Effector memory CD8-positive, alpha-beta T cell (primary cell): ENCODE data around the gene KRTAP1-1.
"Not testable (repeated sequence)": the region's sequence is repeated elsewhere in the genome, so short reads cannot be mapped to it uniquely, and the experiment has no call there.

ENCODE experiments used
- ATAC-seq: fragments of 150-1000 bp; cut with Tn5 transposase; replicated peaks from 2 replicates; pipeline ENCODE4 v1.10.0; 2021; ENCODE audit warnings: mild to moderate bottlenecking, moderate library complexity
- DNase-seq, 3 experiments: peaks; one replicate each; pipeline ENCODE4 v3.0.0; 2021
- H3K27ac Mint-ChIP-seq, 2 donors: one replicate each; pipeline ENCODE4 v1.8.0; 2022; ENCODE audit warnings: mild to moderate bottlenecking in 2 of 2, mixed read lengths in 2 of 2, moderate library complexity in 2 of 2
- H3K27me3 Mint-ChIP-seq, 2 donors: one replicate each; pipeline ENCODE4 v1.8.0; 2022; ENCODE audit warnings: mixed read lengths in 2 of 2
- H3K36me3 Mint-ChIP-seq: one replicate; pipeline ENCODE4 v1.8.0; 2022; ENCODE audit warnings: mild to moderate bottlenecking, moderate library complexity, mixed read lengths; ENCODE audit not compliant: insufficient read depth
- H3K4me1 Mint-ChIP-seq, 2 donors: one replicate each; pipeline ENCODE4 v1.8.0; 2022; ENCODE audit warnings: low read depth in 2 of 2, mixed read lengths in 2 of 2
- H3K4me3 Mint-ChIP-seq, 2 donors: one replicate each; pipeline ENCODE4 v1.8.0; 2022; ENCODE audit warnings: mild to moderate bottlenecking in 2 of 2, mixed read lengths in 2 of 2, moderate library complexity in 2 of 2
- H3K9me3 Mint-ChIP-seq, 2 donors: one replicate each; pipeline ENCODE4 v1.8.0; 2022; ENCODE audit warnings: mixed read lengths in 2 of 2
- total RNA-seq, 9 experiments: gene quantifications; one replicate each; lab custom pipeline; 2026; lab: John Stamatoyannopoulos, UW

KRTAP1-1 gene, protein sequence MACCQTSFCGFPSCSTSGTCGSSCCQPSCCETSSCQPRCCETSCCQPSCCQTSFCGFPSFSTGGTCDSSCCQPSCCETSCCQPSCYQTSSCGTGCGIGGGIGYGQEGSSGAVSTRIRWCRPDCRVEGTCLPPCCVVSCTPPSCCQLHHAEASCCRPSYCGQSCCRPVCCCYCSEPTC
- 0 reads per million in 9 experiments for total RNA-seq

DNA sequence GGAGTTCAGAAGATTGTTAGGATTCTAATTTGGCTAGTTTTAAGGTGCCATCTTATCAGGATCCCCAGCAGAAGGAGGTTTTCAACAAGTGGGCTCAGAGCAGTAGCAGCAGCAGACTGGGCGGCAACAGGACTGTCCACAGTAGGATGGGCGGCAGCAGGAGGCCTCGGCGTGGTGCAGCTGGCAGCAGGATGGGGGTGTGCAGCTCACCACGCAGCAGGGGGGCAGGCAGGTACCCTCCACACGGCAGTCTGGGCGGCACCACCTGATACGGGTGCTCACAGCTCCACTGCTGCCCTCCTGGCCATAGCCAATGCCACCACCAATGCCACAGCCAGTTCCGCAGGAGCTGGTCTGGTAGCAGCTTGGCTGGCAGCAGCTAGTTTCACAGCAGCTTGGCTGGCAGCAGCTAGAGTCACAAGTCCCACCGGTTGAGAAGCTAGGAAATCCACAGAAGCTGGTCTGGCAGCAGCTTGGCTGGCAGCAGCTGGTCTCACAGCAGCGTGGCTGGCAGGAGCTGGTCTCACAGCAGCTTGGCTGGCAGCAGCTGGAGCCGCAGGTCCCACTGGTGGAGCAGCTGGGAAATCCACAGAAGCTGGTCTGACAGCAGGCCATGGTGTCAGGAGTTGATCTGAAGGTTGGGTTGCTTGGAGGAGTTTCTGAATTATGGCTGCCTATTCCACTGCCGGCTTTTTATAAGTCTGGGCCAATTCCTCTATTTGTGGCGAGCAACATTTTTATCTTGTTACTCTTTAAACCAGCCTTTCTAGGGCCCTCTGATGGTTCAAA lies at the start of gene KRTAP1-1:
KRTAP1-1 (minus strand) TSS at position 668 of the 789 bp plus-strand sequence; CDS start at position 615, 53 bp downstream.
- H3K4me3 Mint-ChIP-seq, H3K27ac Mint-ChIP-seq, H3K9me3 Mint-ChIP-seq, H3K36me3 Mint-ChIP-seq, DNase-seq, H3K4me1 Mint-ChIP-seq, ATAC-seq: not testable (repeated sequence)
- peaks cover 36 to 37% of the 10 kb centered on the region in 2 donors for H3K27me3 Mint-ChIP-seq

DNA sequence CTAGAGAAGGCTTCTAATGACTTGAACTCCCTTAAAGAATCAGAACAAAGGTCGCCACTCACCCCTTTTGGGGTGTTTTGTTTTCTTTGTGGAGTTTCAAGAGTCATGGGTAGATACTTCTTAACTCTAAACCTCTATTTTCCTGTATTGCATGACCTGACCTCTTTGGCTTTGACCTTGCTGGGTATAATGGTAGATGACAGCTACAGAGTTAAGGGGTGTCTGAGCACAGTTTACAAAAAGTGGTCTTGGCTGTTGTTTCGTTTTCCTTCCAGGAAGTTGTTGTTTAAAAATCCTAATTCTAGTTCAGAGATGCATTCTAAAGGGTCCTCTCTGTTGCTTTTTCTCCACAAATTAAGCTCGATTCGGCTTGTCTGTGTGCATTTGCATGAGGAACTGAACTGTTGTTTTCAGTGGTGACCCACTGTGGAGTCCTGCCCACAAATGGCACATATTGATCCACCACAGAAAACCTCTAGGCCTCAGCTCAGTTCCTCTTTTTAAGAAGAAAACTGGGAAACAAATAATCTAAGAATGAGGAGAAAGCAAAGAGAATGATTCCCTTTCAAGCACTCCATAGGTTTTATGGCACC lies 47.6 kb upstream of the KRTAP1-1 start:
- H3K36me3 Mint-ChIP-seq: not testable (repeated sequence)
- H3K27me3 Mint-ChIP-seq: peaks cover 28 to 34% of the 10 kb centered on the region in 2 donors

DNA sequence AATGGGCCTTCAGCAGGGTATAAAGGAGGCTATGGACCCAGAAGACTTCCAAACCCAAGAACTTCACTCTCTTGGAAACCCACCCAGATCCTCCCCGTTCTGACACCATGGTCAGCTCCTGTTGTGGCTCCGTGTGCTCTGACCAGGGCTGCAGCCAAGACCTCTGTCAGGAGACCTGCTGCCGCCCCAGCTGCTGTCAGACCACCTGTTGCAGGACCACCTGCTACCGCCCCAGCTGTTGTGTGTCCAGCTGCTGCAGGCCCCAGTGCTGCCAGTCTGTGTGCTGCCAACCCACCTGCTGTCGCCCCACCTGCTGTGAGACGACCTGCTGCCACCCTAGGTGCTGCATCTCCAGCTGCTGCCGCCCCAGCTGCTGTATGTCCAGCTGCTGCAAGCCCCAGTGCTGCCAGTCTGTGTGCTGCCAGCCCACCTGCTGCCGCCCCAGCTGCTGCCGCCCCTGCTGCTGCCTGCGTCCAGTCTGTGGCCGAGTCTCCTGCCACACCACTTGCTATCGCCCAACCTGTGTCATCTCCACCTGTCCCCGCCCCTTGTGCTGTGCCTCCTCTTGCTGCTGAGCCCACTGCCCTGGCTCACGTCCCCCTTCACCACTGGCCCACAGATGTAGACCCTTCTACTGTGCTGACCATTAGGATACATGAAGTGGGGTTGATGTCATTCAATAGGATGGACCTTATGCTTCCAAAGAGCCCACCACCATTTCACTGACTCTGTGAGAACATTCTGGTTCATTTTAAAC lies 43.0 kb upstream of the KRTAP1-1 start, which contains the start of gene KRTAP4-7:
KRTAP4-7 (plus strand) TSS at position 51 of the 757 bp plus-strand sequence; CDS start at position 108, 57 bp downstream.
- not testable (repeated sequence) for H3K4me3 Mint-ChIP-seq, H3K4me1 Mint-ChIP-seq, H3K36me3 Mint-ChIP-seq, DNase-seq, H3K27ac Mint-ChIP-seq, H3K9me3 Mint-ChIP-seq, ATAC-seq
- H3K27me3 Mint-ChIP-seq: peaks cover 40 to 61% of the 10 kb centered on the region in 2 donors

More for the DNA sequence above, 47.6 kb upstream of the KRTAP1-1 start:
- not testable (repeated sequence) for H3K9me3 Mint-ChIP-seq, H3K4me3 Mint-ChIP-seq, H3K27ac Mint-ChIP-seq, H3K4me1 Mint-ChIP-seq, ATAC-seq, DNase-seq

DNA sequence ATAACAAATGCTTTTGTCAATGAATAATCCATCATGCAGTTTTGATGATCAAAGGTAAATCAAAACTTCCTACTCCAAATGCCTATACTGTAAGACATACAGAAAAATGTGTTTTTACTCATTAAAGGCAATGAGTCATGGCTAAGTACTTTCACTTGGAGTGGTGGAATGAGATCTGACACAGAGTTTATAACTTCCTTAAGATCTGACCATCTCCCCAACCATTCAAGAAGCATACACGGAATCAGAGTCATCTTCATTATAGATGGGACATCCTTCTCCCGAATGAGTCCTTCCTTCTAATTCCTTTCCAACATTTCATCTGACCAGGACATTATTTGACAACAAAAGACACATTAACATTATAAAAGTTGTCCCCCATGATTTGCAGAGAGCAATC lies 42.2 kb upstream of the KRTAP1-1 start:
- H3K9me3 Mint-ChIP-seq, H3K36me3 Mint-ChIP-seq, H3K4me3 Mint-ChIP-seq, DNase-seq, H3K4me1 Mint-ChIP-seq, H3K27ac Mint-ChIP-seq, ATAC-seq: not testable (repeated sequence)
- peaks cover 36 to 60% of the 10 kb centered on the region in 2 donors for H3K27me3 Mint-ChIP-seq

GRCh38 chr17:41082626-41083025 lies 41.4 kb upstream of the KRTAP1-1 start:
- Mint-ChIP-seq H3K4me3 (no peak overlapping the region), H3K4me1 (no peaks in the 10 kb centered on the region), H3K36me3 (no peaks in the 10 kb centered on the region), H3K27ac (no peak overlapping the region), H3K9me3 (no peaks in the 10 kb centered on the region), H3K27me3 (peaks cover 41 to 52% of the 10 kb centered on the region in 2 donors)
- no peak for DNase-seq
- no peak for ATAC-seq

DNA sequence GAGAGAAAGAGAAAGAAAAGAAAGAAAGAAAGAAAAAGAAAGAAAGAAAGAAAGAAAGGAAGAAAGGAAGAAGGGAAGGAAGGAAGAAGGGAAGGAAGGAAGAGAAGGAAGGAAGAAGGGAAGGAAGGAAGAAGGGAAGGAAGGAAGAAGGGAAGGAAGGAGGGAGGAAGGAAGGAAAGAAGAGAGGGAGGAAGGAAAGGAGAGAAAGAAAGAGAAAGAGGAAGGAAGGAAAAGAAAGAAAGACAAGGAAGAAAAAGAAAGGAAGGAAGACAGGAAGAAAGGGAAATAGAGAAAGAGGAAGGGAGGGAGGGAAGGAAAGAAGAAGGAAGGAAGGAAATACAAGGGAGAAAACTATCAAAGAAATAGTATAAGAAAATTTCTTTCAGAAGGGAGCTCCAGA lies 35.5 kb upstream of the KRTAP1-1 start:
- Mint-ChIP-seq H3K4me3 (no peak overlapping the region), H3K36me3 (peaks cover 2% of the 10 kb centered on the region), H3K9me3 (no peaks in the 10 kb centered on the region), H3K27ac (no peak overlapping the region), H3K4me1 (no peaks in the 10 kb centered on the region), H3K27me3 (peaks cover 41 to 45% of the 10 kb centered on the region in 2 donors)
- ATAC-seq (no peak), DNase-seq (no peak)

DNA sequence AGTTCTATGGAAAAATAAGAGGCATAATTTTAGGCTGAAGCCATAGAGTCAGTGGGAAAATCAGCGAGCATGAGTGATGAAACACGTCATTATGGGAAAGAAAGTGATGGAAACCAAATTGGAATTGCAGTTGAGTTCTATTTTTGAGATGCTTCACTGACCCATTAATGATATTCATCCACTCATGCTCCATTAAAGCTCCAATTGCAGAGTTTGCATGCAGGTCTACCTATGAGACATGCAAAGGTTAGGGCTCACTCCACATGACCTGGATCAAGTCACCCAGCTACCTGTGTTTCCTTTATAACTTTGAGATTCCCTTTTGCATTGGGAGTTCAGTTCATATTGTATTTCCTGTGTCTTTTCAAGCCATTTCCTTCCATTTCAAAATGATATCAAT lies 32.4 kb upstream of the KRTAP1-1 start:
- Mint-ChIP-seq H3K36me3 (peaks cover 2% of the 10 kb centered on the region), H3K4me3 (no peak overlapping the region), H3K4me1 (no peaks in the 10 kb centered on the region), H3K27me3 (peaks cover 25 to 38% of the 10 kb centered on the region in 2 donors), H3K27ac (no peak overlapping the region), H3K9me3 (no peaks in the 10 kb centered on the region)
- DNase-seq (no peak), ATAC-seq (no peak)

DNA sequence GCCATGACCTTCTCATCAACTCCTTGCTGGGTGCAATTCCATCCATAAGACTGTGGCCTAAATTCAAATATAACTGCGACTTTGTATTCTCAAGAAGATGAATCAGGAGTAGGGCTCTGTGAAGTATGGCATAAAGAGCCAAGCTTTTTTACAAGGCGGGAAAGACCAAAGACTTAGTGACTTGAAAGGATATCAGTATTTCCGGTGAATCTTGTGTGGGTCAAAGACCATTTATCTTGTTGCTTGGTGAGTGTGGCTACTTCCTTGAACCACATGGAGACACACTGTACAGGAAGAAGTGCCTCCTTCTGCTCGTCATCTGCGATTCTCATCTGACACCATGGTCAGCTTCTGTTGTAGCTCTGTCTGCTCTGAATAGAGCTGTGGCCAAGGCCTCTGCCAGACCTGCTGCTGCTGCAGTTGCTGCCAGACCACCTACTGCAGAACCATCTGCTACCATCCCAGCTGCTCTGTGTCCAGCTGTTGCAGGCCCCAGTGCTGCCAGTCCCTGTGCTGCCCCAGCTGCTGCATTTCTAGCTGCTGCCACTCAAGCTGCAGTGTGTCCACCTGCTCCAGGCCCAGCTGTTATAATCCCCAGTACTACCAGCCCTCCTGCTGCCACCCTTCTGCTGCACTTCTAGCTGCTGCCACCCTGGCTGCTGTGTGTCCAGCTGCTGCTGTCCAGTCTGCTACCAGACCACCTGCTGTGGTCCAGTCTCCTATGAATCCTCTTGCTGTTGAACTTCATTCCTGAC lies 30.5 kb upstream of the KRTAP1-1 start:
- no peak for DNase-seq
- H3K9me3 Mint-ChIP-seq: no peaks in the 10 kb centered on the region
- no peak for ATAC-seq
- H3K4me1 Mint-ChIP-seq: no peaks in the 10 kb centered on the region
- no peak overlapping the region for H3K27ac Mint-ChIP-seq
- H3K4me3 Mint-ChIP-seq: no peak overlapping the region
- peaks cover 2% of the 10 kb centered on the region for H3K36me3 Mint-ChIP-seq
- peaks cover 19 to 22% of the 10 kb centered on the region in 2 donors for H3K27me3 Mint-ChIP-seq

GRCh38 chr17:41069031-41069430 lies 27.8 kb upstream of the KRTAP1-1 start:
- DNase-seq (no peak), ATAC-seq (no peak)
- Mint-ChIP-seq H3K27ac (no peak overlapping the region), H3K4me1 (no peaks in the 10 kb centered on the region), H3K27me3 (no peaks in the 10 kb centered on the region), H3K36me3 (no peaks in the 10 kb centered on the region), H3K4me3 (no peak overlapping the region), H3K9me3 (no peaks in the 10 kb centered on the region)

DNA sequence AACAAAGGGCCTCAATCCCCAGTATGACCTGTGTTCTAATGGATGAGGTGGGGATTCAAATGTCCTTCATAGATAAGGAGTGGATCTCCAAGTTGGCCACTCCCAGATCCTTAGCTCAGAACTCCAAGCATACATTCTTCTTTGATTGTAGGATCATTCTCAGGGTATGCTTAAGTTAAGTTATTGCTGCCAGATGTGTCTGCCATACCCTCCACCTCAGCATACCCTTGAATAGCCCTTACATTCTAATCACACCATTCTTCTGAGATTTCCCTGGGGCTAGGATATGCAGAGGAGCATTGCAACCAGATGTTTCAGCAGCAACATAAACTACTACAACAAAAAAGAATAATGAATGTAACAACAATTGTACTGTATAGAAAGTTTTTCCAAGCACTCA lies 26.0 kb upstream of the KRTAP1-1 start:
- DNase-seq (no peak), ATAC-seq (no peak)
- Mint-ChIP-seq H3K4me1 (no peaks in the 10 kb centered on the region), H3K9me3 (no peaks in the 10 kb centered on the region), H3K36me3 (no peaks in the 10 kb centered on the region), H3K27ac (no peak overlapping the region), H3K4me3 (no peak overlapping the region), H3K27me3 (no peaks in the 10 kb centered on the region)

DNA sequence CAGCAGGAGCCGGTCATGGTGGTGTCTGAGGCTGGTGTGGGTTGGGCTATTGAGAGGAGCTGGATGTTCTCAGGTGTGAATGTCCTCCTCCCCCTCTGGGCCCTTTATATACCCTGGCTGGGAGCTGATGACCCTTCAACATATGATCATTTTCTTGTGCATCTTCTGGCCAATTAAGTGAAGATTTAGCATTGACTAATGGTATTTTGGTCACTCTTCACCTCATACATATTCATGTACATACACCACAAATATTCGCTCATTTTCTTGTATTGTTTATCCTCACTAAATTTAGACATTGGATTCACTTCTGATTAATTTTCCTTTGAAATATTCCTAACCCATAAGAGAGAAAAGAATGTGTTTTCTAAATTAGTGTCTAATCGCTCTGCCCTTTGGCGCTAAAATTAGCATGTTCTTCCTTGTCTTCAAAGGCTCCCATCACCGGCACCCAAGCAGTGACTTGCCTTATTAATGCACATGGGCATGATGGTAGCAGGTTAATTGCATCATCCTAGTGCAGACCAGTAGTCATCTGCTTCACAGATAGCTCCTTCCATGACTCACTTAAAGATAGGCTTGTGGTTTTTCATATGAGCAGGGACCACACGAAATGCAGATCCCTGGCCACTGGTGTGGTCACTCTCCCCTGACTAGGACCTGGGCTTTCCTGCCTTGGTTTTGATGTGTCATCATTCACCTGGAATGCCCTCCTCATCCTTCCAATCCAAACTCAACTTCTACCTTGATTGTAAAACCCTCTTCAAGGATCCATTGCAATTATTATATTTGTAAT lies 24.8 kb upstream of the KRTAP1-1 start, which contains the start of gene KRTAP2-4:
KRTAP2-4 (minus strand) TSS at position 51 of the 796 bp plus-strand sequence; CDS start at position 17, 34 bp downstream.
- Mint-ChIP-seq H3K9me3 (no peaks in the 10 kb centered on the region), H3K4me3 (no peak within 1 kb of the TSS), H3K4me1 (no peaks in the 10 kb centered on the region), H3K27ac (no peak within 1 kb of the TSS), H3K27me3 (peaks cover 3 to 11% of the 10 kb centered on the region in 2 donors), H3K36me3 (no peaks in the 10 kb centered on the region)
- DNase-seq: no peak
- ATAC-seq: no peak
